ENCODE results near the gene ZNRF3. TPM values are rescaled to one million over a fixed set of nuclear protein-coding genes. Genes with fewer than 3 reads are reported as not detected.

The ZNRF3 gene
- polyA plus RNA-seq, 1 donor (not counting 4 experiments of a cell fraction or from before 2014, with no cell fraction given): 2.6 TPM

GRCh38 chr22:29028468-29028867, 145.1 kb downstream of the ZNRF3 start:
- H2AFZ ChIP-seq (ENCODE audit: control insufficient read depth, low read length): no peak overlapping the region
- no peak for TF ChIP-seq CTCF (optimal IDR thresholded peaks at IDR 0.05 in 1 of 3, IDR thresholded peaks at IDR 0.05 in 1 of 3, conservative IDR thresholded peaks at IDR 0.05 in 1 of 3; ENCODE audit: extremely low read depth in 1 of 3, insufficient read depth in 2 of 3, low read length in 3 of 3)
- no peak for TF ChIP-seq EZH2 (IDR thresholded peaks at IDR 0.05; ENCODE audit: low read length)
- H3K36me3 ChIP-seq (ENCODE audit: control insufficient read depth in 2 of 2, extremely low read depth in 1 of 2, insufficient read depth in 2 of 2, low read length in 2 of 2): peaks cover 0 to 2% of the 10 kb centered on the region in 2 experiments
- dilution Hi-C loops (cut with MboI; ENCODE audit: extremely low pct_ligation_motif_present, low sequenced_read_pairs): no loop called here
- no peak for DNase-seq (ENCODE audit: low read depth, low spot score)
- H3K79me2 ChIP-seq (ENCODE audit: control insufficient read depth, insufficient read depth, low read length): no peaks in the 10 kb centered on the region
- peaks cover 25% of the 10 kb centered on the region for H3K4me1 ChIP-seq (ENCODE audit: control insufficient read depth, extremely low read depth, insufficient read depth, low read length)
- no peak overlapping the region for H3K4me3 ChIP-seq (ENCODE audit: control insufficient read depth in 2 of 3, extremely low read depth in 1 of 3, insufficient read depth in 2 of 3, low read depth in 1 of 3, low read length in 3 of 3)
- no peaks in the 10 kb centered on the region for H3K9me1 ChIP-seq (ENCODE audit: control insufficient read depth, extremely low read depth, insufficient read depth, low read length)
- no peak overlapping the region for H3K27ac ChIP-seq (ENCODE audit: control insufficient read depth, insufficient read depth, low read length)
- no peaks in the 10 kb centered on the region for H3K27me3 ChIP-seq (ENCODE audit: control insufficient read depth, extremely low read depth, insufficient read depth, low read length)
- H3K9ac ChIP-seq (ENCODE audit: control insufficient read depth, extremely low read depth, insufficient read depth, low read length): no peak overlapping the region
- H3K4me2 ChIP-seq (ENCODE audit: control insufficient read depth, extremely low read depth, insufficient read depth, low read depth, low read length): no peak overlapping the region
- peaks cover 2% of the 10 kb centered on the region for H4K20me1 ChIP-seq (ENCODE audit: control insufficient read depth, extremely low read depth, insufficient read depth, low read length)
- FAIRE-seq: peak; percentile 17
- no peaks in the 10 kb centered on the region for H3K9me3 ChIP-seq (ENCODE audit: control insufficient read depth, low read depth, low read length)

- peak overlapping the region; percentile 85 for H3K4me2 ChIP-seq (ENCODE audit: control insufficient read depth, extremely low read depth, insufficient read depth, low read depth, low read length)
- dilution Hi-C loops (cut with MboI; ENCODE audit: extremely low pct_ligation_motif_present, low sequenced_read_pairs): no loop called here
- no peaks in the 10 kb centered on the region for H3K9me3 ChIP-seq (ENCODE audit: control insufficient read depth, low read depth, low read length)
- DNase-seq (ENCODE audit: low read depth, low spot score) (no peak), FAIRE-seq (no peak)
- H4K20me1 ChIP-seq (ENCODE audit: control insufficient read depth, extremely low read depth, insufficient read depth, low read length): peaks cover 2% of the 10 kb centered on the region
- H3K36me3 ChIP-seq (ENCODE audit: control insufficient read depth in 2 of 2, extremely low read depth in 1 of 2, insufficient read depth in 2 of 2, low read length in 2 of 2): peaks cover 0 to 2% of the 10 kb centered on the region in 2 experiments
- peaks cover 25% of the 10 kb centered on the region for H3K4me1 ChIP-seq (ENCODE audit: control insufficient read depth, extremely low read depth, insufficient read depth, low read length)
- H3K79me2 ChIP-seq (ENCODE audit: control insufficient read depth, insufficient read depth, low read length): no peaks in the 10 kb centered on the region
- no peak overlapping the region for H3K9ac ChIP-seq (ENCODE audit: control insufficient read depth, extremely low read depth, insufficient read depth, low read length)
- no peaks in the 10 kb centered on the region for H3K9me1 ChIP-seq (ENCODE audit: control insufficient read depth, extremely low read depth, insufficient read depth, low read length)
- no peaks in the 10 kb centered on the region for H3K27me3 ChIP-seq (ENCODE audit: control insufficient read depth, extremely low read depth, insufficient read depth, low read length)
- H2AFZ ChIP-seq (ENCODE audit: control insufficient read depth, low read length): no peak overlapping the region
- H3K27ac ChIP-seq (ENCODE audit: control insufficient read depth, insufficient read depth, low read length): peak overlapping the region; percentile 10
- peak overlapping the region in 2 of 3 experiments; percentile 6 to 39 for H3K4me3 ChIP-seq (ENCODE audit: control insufficient read depth in 2 of 3, extremely low read depth in 1 of 3, insufficient read depth in 2 of 3, low read depth in 1 of 3, low read length in 3 of 3)
- TF ChIP-seq CTCF (optimal IDR thresholded peaks at IDR 0.05 in 1 of 3, IDR thresholded peaks at IDR 0.05 in 1 of 3, conservative IDR thresholded peaks at IDR 0.05 in 1 of 3; ENCODE audit: extremely low read depth in 1 of 3, insufficient read depth in 2 of 3, low read length in 3 of 3) (no peak), EZH2 (IDR thresholded peaks at IDR 0.05; ENCODE audit: low read length) (no peak)
Observed at GRCh38 chr22:29029202-29030000, 146.0 kb downstream of the ZNRF3 start.
